OCI-LY7 (cell line): Measurements from ENCODE around the gene LRRC8D.

ENCODE experiments used
- CTCF ChIP-seq: fragments of 200-600 bp; sonication (generic); conservative IDR thresholded peaks from 2 replicates; pipeline ENCODE4 v1.5.1; 2014; ENCODE audit warnings: mild to moderate bottlenecking, antibody characterized with exemption, low read length, moderate library complexity, mixed read lengths
- EZH2phosphoT487 ChIP-seq: fragments of 200-600 bp; sonication (generic); IDR thresholded peaks from 2 replicates; pipeline ENCODE4 v1.6.1; 2018; ENCODE audit warnings: low read depth, borderline replicate concordance, mild to moderate bottlenecking, mixed run types, antibody characterized with exemption, low read length, moderate library complexity, mixed read lengths

- TF ChIP-seq CTCF (no peak), EZH2phosphoT487 (no peak)
These were observed 152.8 kb downstream of the LRRC8D start for GRCh38 chr1:89973471-89974127.
